Measurements from ENCODE around the gene COL1A1. TPM values are rescaled to one million over a fixed set of nuclear protein-coding genes. Genes with fewer than 3 reads are reported as not detected.

COL1A1 gene
- total RNA-seq, 1 experiment from 2014 or later, result 104 TPM

- Histone ChIP-seq H2BK5ac (ENCODE audit: insufficient read length, low read length) (no peak overlapping the region), H3K4ac (ENCODE audit: low read depth, low read length) (no peak overlapping the region), H3K56ac (ENCODE audit: insufficient read length, low read depth, low read length) (no peak overlapping the region), H3K4me2 (ENCODE audit: insufficient read depth, insufficient read length, low read length) (no peak overlapping the region), H3K9ac (ENCODE audit: extremely low read depth, insufficient read length, low read length) (no peak overlapping the region), H3K79me1 (ENCODE audit: insufficient read depth, low read depth, low read length, poor library complexity, severe bottlenecking) (no peaks in the 10 kb centered on the region), H2BK15ac (ENCODE audit: low read depth, low read length) (no peak overlapping the region), H3K9me3 (ENCODE audit: control insufficient read depth, low read depth, low read length) (no peaks in the 10 kb centered on the region), H2BK12ac (ENCODE audit: insufficient read length, low read depth, low read length) (no peak overlapping the region), H2BK20ac (ENCODE audit: low read depth, low read length, poor library complexity, severe bottlenecking) (no peak overlapping the region), H4K5ac (ENCODE audit: insufficient read length, low read depth, low read length) (no peak overlapping the region), H3K18ac (ENCODE audit: insufficient read length, low read depth, low read length) (no peak overlapping the region), H4K91ac (ENCODE audit: insufficient read length, low read depth, low read length) (no peak overlapping the region), H3K79me2 (ENCODE audit: insufficient read depth, low read length) (no peaks in the 10 kb centered on the region), H2BK120ac (ENCODE audit: low read depth, low read length, poor library complexity, severe bottlenecking) (no peak overlapping the region), H4K8ac (replicated peaks; ENCODE audit: insufficient read length, low read depth, low read length) (no peak overlapping the region), H2AK5ac (ENCODE audit: insufficient read length, low read length) (no peak overlapping the region), H3T11ph (ENCODE audit: low read length) (no peak overlapping the region), H3K27me3 (ENCODE audit: insufficient read depth, low read length) (no peaks in the 10 kb centered on the region), H3K27ac (ENCODE audit: insufficient read length, low read depth, low read length) (no peak overlapping the region), H3K23me2 (ENCODE audit: insufficient read length, low read depth, low read length, poor library complexity, severe bottlenecking) (peaks cover 4% of the 10 kb centered on the region), H3K14ac (ENCODE audit: insufficient read depth, low read length) (no peak overlapping the region), H3K23ac (ENCODE audit: insufficient read length, low read depth, low read length) (no peak overlapping the region), H3K4me1 (ENCODE audit: insufficient read depth, low read length) (peaks cover 2% of the 10 kb centered on the region; the same call in 1 of the 2 replicates), H2AFZ (ENCODE audit: low read length) (no peak overlapping the region), H4K20me1 (ENCODE audit: control insufficient read depth, insufficient read depth, insufficient read length) (no peaks in the 10 kb centered on the region)
- H3K36me3 Mint-ChIP-seq (ENCODE audit: insufficient read depth in 1 of 3, low read depth in 3 of 3), result no peaks in the 10 kb centered on the region
- no peak overlapping the region for H3K4me3 Mint-ChIP-seq
- TF ChIP-seq CTCF (conservative IDR thresholded peaks at IDR 0.05), result no peak
- WGBS (ENCODE audit: extremely low coverage, insufficient read length, low lambda C conversion rate), result no CpG with 5 or more reads among the region's 10 CpGs
- DNase-seq, result no peak
- H3K9me3 Mint-ChIP-seq, result no peaks in the 10 kb centered on the region; a peak in 1 of 5 replicates
- H3K27ac Mint-ChIP-seq, result no peak overlapping the region
- peaks cover 3% of the 10 kb centered on the region for H3K27me3 Mint-ChIP-seq (ENCODE audit: low read depth)
- H3K4me1 Mint-ChIP-seq, result peaks cover 33 to 43% of the 10 kb centered on the region in 2 experiments
Measured at GRCh38 chr17:50177476-50177875, 24.0 kb downstream of the COL1A1 start.

All from H9 (cell line).